Bronchial epithelial cell (primary cell): ENCODE results near the gene SUSD6. TPM values are rescaled to one million over a fixed set of nuclear protein-coding genes. Genes with fewer than 3 reads are reported as not detected.

ENCODE experiments used
- DNase-seq: peaks from one replicate; pipeline ENCODE4 v3.0.0-alpha.2; 2010; ENCODE audit warnings: low read depth
- FAIRE-seq: peaks from 2 replicates; lab custom pipeline; 2011; peaks lifted over from hg19 to GRCh38; lab: Jason Lieb, UNC
- H3K27me3 ChIP-seq: 2 replicates; pipeline ENCODE4 v1.5.1; 2011; ENCODE audit warnings: low read length; ENCODE audit not compliant: control insufficient read depth, insufficient read depth
- H3K36me3 ChIP-seq: 2 replicates; pipeline ENCODE4 v1.5.1; 2011; ENCODE audit warnings: low read length; ENCODE audit not compliant: control insufficient read depth, insufficient read depth
- H3K4me3 ChIP-seq: 2 replicates; pipeline ENCODE4 v1.5.1; 2011; ENCODE audit warnings: mild to moderate bottlenecking, low read depth, low read length, control low read depth
- CTCF ChIP-seq: IDR thresholded peaks from 2 replicates; pipeline ENCODE4 v1.5.1; 2011; ENCODE audit warnings: mild to moderate bottlenecking, moderate library complexity, low read length, control low read depth, inconsistent platforms; ENCODE audit not compliant: insufficient read depth, severe bottlenecking
- total RNA-seq: library from RNA; depleted of rRNA; stranded (reverse); fragments of >200 nt; gene quantifications from 2 replicates; pipeline ENCODE4 v1.2.1, GENCODE V29; 2014

The SUSD6 gene
- total RNA-seq, 1 donor from 2014 or later = 3.9 TPM

- no peak for DNase-seq
- Histone ChIP-seq H3K27me3 (no peaks in the 10 kb centered on the region), H3K4me3 (no peak overlapping the region), H3K36me3 (peaks cover 6% of the 10 kb centered on the region)
- FAIRE-seq = no peak
- no peak for TF ChIP-seq CTCF
Observed at GRCh38 chr14:69711881-69712560, 100.6 kb downstream of the SUSD6 start.

GRCh38 chr14:69712599-69713088 is 101.2 kb downstream of the SUSD6 start:
- Histone ChIP-seq H3K27me3 (no peaks in the 10 kb centered on the region), H3K36me3 (peaks cover 6% of the 10 kb centered on the region), H3K4me3 (no peak overlapping the region)
- TF ChIP-seq CTCF = no peak
- DNase-seq (peak; percentile 78), FAIRE-seq (peak; percentile 23)

- FAIRE-seq = no peak
Observed at GRCh38 chr14:69713209-69713781, 101.9 kb downstream of the SUSD6 start.

GRCh38 chr14:69713993-69714679 is 102.7 kb downstream of the SUSD6 start:
- no peak for TF ChIP-seq CTCF
- Histone ChIP-seq H3K27me3 (no peaks in the 10 kb centered on the region), H3K36me3 (peaks cover 2% of the 10 kb centered on the region), H3K4me3 (no peak overlapping the region)
- DNase-seq = no peak
- no peak for FAIRE-seq

More at GRCh38 chr14:69713209-69713781, 101.9 kb downstream of the SUSD6 start:
- H3K27me3 ChIP-seq = no peaks in the 10 kb centered on the region
- no peak overlapping the region for H3K4me3 ChIP-seq
- peak; percentile 5 for TF ChIP-seq CTCF
- DNase-seq = peak; percentile 87
- H3K36me3 ChIP-seq = peaks cover 6% of the 10 kb centered on the region

- Histone ChIP-seq H3K4me3 (no peak overlapping the region), H3K36me3 (peaks cover under 1% of the 10 kb centered on the region), H3K27me3 (no peaks in the 10 kb centered on the region)
- no peak for TF ChIP-seq CTCF
- DNase-seq (peak; percentile 92), FAIRE-seq (no peak)
Observed at GRCh38 chr14:69715725-69716477, 104.5 kb downstream of the SUSD6 start.
